Lung (tissue), 12 donors: ENCODE data around the gene RELN. TPM values are rescaled to one million over a fixed set of nuclear protein-coding genes. Genes with fewer than 3 reads are reported as not detected.

ENCODE experiments used
- ATAC-seq: fragments of 200-7000 bp; cut with Tn5 transposase; one replicate; pipeline ENCODE4 v1.9.1; 2020; ENCODE audit warnings: moderate number of reproducible peaks; ENCODE audit not compliant: insufficient read depth, low FRiP score
- DNase-seq, 3 donors: peaks; one replicate each; pipeline ENCODE4 v3.0.0-alpha.2; 2013 to 2017
- H3K27ac ChIP-seq, 2 donors: one replicate each; pipeline ENCODE4 v1.5.1; 2013; ENCODE audit warnings: mild to moderate bottlenecking in 2 of 2, moderate library complexity in 2 of 2, control low read depth in 1 of 2, inconsistent platforms in 1 of 2, low read depth in 1 of 2, low read length in 1 of 2
- H3K27me3 ChIP-seq, 3 donors: one replicate each; pipeline ENCODE4 v1.5.1; 2013; ENCODE audit warnings: low read length in 2 of 3; ENCODE audit not compliant: control insufficient read depth in 3 of 3, insufficient read depth in 3 of 3
- H3K36me3 ChIP-seq, 4 donors: one replicate each; pipeline ENCODE4 v1.5.1; 2013; ENCODE audit warnings: low read length in 4 of 4, mild to moderate bottlenecking in 1 of 4, moderate library complexity in 1 of 4; ENCODE audit not compliant: control insufficient read depth in 4 of 4, insufficient read depth in 4 of 4
- H3K4me1 ChIP-seq, 5 donors: one replicate each; pipeline ENCODE4 v1.5.1; 2013; ENCODE audit warnings: low read length in 5 of 5, mild to moderate bottlenecking in 2 of 5, moderate library complexity in 1 of 5; ENCODE audit not compliant: control insufficient read depth in 5 of 5, insufficient read depth in 5 of 5
- H3K4me3 ChIP-seq: one replicate; pipeline ENCODE4 v1.5.1; 2013; ENCODE audit warnings: mild to moderate bottlenecking, control low read depth, moderate library complexity
- H3K9ac ChIP-seq, 2 donors: one replicate each; pipeline ENCODE4 v1.5.1; 2013; ENCODE audit warnings: low read length in 2 of 2, control low read depth in 1 of 2; ENCODE audit not compliant: insufficient read depth in 1 of 2
- H3K9me3 ChIP-seq, 4 donors: one replicate each; pipeline ENCODE4 v1.5.1; 2013; ENCODE audit warnings: low read length in 3 of 4, mild to moderate bottlenecking in 1 of 4, moderate library complexity in 1 of 4; ENCODE audit not compliant: control insufficient read depth in 4 of 4, insufficient read depth in 3 of 4
- WGBS, 2 donors: extraction: QIAGEN DNeasy Blood & Tissue Kit; methylation state at CpG; one replicate each; pipeline ENCODE4 v1.1.7; 2013; 5-methylcytosine and 5-hydroxymethylcytosine counted together
- polyA plus RNA-seq, 2 donors: library from polyadenylated mRNA; stranded (reverse); fragments of 200-250 nt; gene quantifications; one replicate each; pipeline ENCODE4 v1.2.1, GENCODE V29; 2013
- total RNA-seq, 2 donors: library from RNA; depleted of rRNA in 1 of 2; stranded (reverse); fragments of >200 nt in 1 of 2; gene quantifications; one replicate each; pipeline ENCODE4 v1.2.1, GENCODE V29; 2014 to 2021
- TF ChIP-seq, protein P1 (sequence below): IDR thresholded peaks from 2 replicates; pipeline ENCODE4 v1.5.1; 2012; ENCODE audit warnings: mild to moderate bottlenecking; ENCODE audit errors: control extremely low read depth, extremely low read depth
- donor health status: control.
- donor health status: control.
- donor health status: Bipolar disorder and iron deficiency.
- donor health status: healthy.
- donor health status: DM: yes; HTN: yes; CAD: no.

Gene RELN
- total and polyA plus RNA-seq, 4 donors, result 0.24 to 7.7 (median 2.0) TPM

DNA sequence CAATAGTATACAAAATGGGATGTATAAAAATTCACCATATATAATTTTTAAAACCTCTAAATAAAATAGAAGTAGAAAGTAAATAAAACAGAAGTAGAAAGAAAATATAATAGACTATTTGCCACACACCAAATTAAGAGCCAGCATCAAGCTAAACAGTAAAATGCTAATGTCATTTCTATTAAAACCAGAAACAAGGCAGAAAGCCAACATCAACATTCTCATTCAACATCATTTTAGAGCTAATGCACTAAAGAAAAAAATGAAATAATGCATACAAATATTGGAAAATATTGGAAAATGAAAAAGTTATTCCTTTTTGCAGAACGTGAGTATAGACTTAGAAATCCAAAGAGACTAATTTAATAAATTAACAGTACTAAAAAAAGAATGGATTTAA is 23.4 kb upstream of the RELN start:
- DNase-seq, result peak in 1 of 3 donors; percentile 7
- Histone ChIP-seq H3K36me3 (no peaks in the 10 kb centered on the region), H3K4me1 (no peaks in the 10 kb centered on the region), H3K9ac (no peak overlapping the region), H3K27ac (no peak overlapping the region), H3K4me3 (no peak overlapping the region), H3K27me3 (no peaks in the 10 kb centered on the region), H3K9me3 (no peaks in the 10 kb centered on the region)
- no peak for ATAC-seq
- TF ChIP-seq, protein P1, sequence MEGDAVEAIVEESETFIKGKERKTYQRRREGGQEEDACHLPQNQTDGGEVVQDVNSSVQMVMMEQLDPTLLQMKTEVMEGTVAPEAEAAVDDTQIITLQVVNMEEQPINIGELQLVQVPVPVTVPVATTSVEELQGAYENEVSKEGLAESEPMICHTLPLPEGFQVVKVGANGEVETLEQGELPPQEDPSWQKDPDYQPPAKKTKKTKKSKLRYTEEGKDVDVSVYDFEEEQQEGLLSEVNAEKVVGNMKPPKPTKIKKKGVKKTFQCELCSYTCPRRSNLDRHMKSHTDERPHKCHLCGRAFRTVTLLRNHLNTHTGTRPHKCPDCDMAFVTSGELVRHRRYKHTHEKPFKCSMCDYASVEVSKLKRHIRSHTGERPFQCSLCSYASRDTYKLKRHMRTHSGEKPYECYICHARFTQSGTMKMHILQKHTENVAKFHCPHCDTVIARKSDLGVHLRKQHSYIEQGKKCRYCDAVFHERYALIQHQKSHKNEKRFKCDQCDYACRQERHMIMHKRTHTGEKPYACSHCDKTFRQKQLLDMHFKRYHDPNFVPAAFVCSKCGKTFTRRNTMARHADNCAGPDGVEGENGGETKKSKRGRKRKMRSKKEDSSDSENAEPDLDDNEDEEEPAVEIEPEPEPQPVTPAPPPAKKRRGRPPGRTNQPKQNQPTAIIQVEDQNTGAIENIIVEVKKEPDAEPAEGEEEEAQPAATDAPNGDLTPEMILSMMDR, result no peak
- 29 to 43% methylated on average over 1 of the region's 1 CpG for WGBS, 2 donors

GRCh38 chr7:104011829-104012228 is 22.4 kb upstream of the RELN start:
- Histone ChIP-seq H3K9ac (no peak overlapping the region), H3K4me1 (no peaks in the 10 kb centered on the region), H3K36me3 (no peaks in the 10 kb centered on the region), H3K4me3 (no peak overlapping the region), H3K27me3 (no peaks in the 10 kb centered on the region), H3K27ac (no peak overlapping the region), H3K9me3 (no peaks in the 10 kb centered on the region)
- ATAC-seq (no peak), DNase-seq (no peak)
- WGBS, 2 donors, result 81 to 93% methylated on average over 2 of the region's 2 CpGs
- TF ChIP-seq, protein P1, result no peak

GRCh38 chr7:104010052-104010909 is 20.8 kb upstream of the RELN start:
- DNase-seq (no peak), ATAC-seq (no peak)
- H3K27ac ChIP-seq, result no peak overlapping the region
- H3K36me3 ChIP-seq, result no peaks in the 10 kb centered on the region
- 65 to 66% methylated on average over 5 of the region's 5 CpGs for WGBS, 2 donors
- H3K9ac ChIP-seq, result no peak overlapping the region
- H3K4me1 ChIP-seq, result no peaks in the 10 kb centered on the region
- TF ChIP-seq, protein P1, result no peak
- no peak overlapping the region for H3K4me3 ChIP-seq
- H3K27me3 ChIP-seq, result no peaks in the 10 kb centered on the region
- no peaks in the 10 kb centered on the region for H3K9me3 ChIP-seq
